K562 (cell line): ENCODE results near the gene UBXN6. TPM values are rescaled to one million over a fixed set of nuclear protein-coding genes. Genes with fewer than 3 reads are reported as not detected.
A peak's percentile ranks its signal among the peaks of the same experiment; 100 is the strongest.

ENCODE experiments used
- MAFF ChIP-seq: IDR thresholded peaks from 2 replicates; pipeline ENCODE4 v1.6.1; 2012; ENCODE audit warnings: low read length, improper control_type of control experiment
- NCOA6 ChIP-seq: fragments of 450-650 bp; IDR thresholded peaks from 2 replicates; pipeline ENCODE4 v1.6.1; 2017; ENCODE audit warnings: mild to moderate bottlenecking
- NFYB ChIP-seq: IDR thresholded peaks from 2 replicates; pipeline ENCODE4 v1.6.1; 2011; ENCODE audit warnings: mild to moderate bottlenecking, moderate library complexity; ENCODE audit not compliant: insufficient read length; ENCODE audit errors: extremely low read depth
- SMAD2 ChIP-seq: fragments of 150-350 bp; IDR thresholded peaks from 2 replicates; pipeline ENCODE4 v1.6.1; 2014; ENCODE audit warnings: low read depth, mild to moderate bottlenecking, low read length
- SNRNP70 ChIP-seq: fragments of 200-400 bp; formaldehyde crosslinking; optimal IDR thresholded peaks from 2 replicates; pipeline ENCODE3; 2017; ENCODE audit warnings: low read depth, low read length
- XRCC4 ChIP-seq: IDR thresholded peaks from one replicate; pipeline ENCODE4 v1.6.1; 2011; ENCODE audit not compliant: insufficient read depth, insufficient read length; ENCODE audit errors: extremely low read depth
- ZNF561 ChIP-seq: fragments of 450-650 bp; formaldehyde crosslinking; conservative IDR thresholded peaks from 2 replicates; pipeline ENCODE4 v1.4.0; 2020; ENCODE audit warnings: mild to moderate bottlenecking, moderate library complexity
- ZSCAN32 ChIP-seq: fragments of 450-650 bp; formaldehyde crosslinking; IDR thresholded peaks from 2 replicates; pipeline ENCODE4 v1.4.0; 2020; ENCODE audit warnings: mild to moderate bottlenecking, moderate library complexity
- polyA plus RNA-seq, 8 experiments: library from polyadenylated mRNA; depleted of rRNA in 4 of 8; stranded (reverse) in 5 of 8; unstranded in 3 of 8; fragments of >200 nt; fragmentation: Nextera tagmentation in 2 of 8; fragmentation: Illumina TruSeq in 1 of 8; extraction: Ambion mirVana in 2 of 8; extraction: Trizol in 1 of 8; gene quantifications; 2 replicates each; pipeline versions ENCODE4 v1.2.1 to v1.2.3, GENCODE V29; 2011 to 2014; ENCODE audit warnings: inconsistent platforms in 1 of 8, missing spikeins in 1 of 8
- total RNA-seq, 7 experiments: library from RNA; depleted of rRNA in 6 of 7; stranded (reverse); fragments of >200 nt in 6 of 7; fragmentation: Illumina TruSeq in 2 of 7; extraction: Trizol in 2 of 7; gene quantifications; 2 replicates each; pipeline versions ENCODE4 v1.2.1 to v1.2.3, GENCODE V29; 2011 to 2021; ENCODE audit warnings: low replicate concordance in 1 of 7
- TF ChIP-seq, protein P1 (sequence below): conservative IDR thresholded peaks from 2 replicates; pipeline ENCODE4 v1.6.1; 2011; ENCODE audit warnings: low read depth, mild to moderate bottlenecking, low read length; ENCODE audit not compliant: control insufficient read depth
- TF ChIP-seq, protein P2 (sequence below): sonication (generic); formaldehyde crosslinking; IDR thresholded peaks from 2 replicates; pipeline ENCODE4 v1.8.0; 2023; ENCODE audit warnings: mild to moderate bottlenecking, missing genetic modification reagents
- TF ChIP-seq, protein P3 (sequence below): fragments of 250-450 bp; sonication (Bioruptor Pico); IDR thresholded peaks from 2 replicates; pipeline ENCODE4 v1.5.0; 2020; ENCODE audit warnings: mild to moderate bottlenecking
- TF ChIP-seq, protein P4 (sequence below): sonication (generic); IDR thresholded peaks from 2 replicates; pipeline ENCODE4 v1.6.1; 2016
- TF ChIP-seq, protein P5 (sequence below): fragments of 450-650 bp; IDR thresholded peaks from 2 replicates; pipeline ENCODE4 v1.6.1; 2016; ENCODE audit warnings: missing biosample characterization, missing genetic modification characterization
- TF ChIP-seq, protein P6 (sequence below): IDR thresholded peaks from 3 replicates; pipeline ENCODE4 v1.6.1; 2011; ENCODE audit warnings: borderline replicate concordance, mild to moderate bottlenecking, moderate library complexity; ENCODE audit not compliant: insufficient read length; ENCODE audit errors: extremely low read depth

Gene UBXN6
- total and polyA plus RNA-seq, 9 of the 15 experiments (the other 6 are each of a cell fraction or from before 2014, with no cell fraction given): 0.48 to 90.2 (median 29.5) TPM

DNA sequence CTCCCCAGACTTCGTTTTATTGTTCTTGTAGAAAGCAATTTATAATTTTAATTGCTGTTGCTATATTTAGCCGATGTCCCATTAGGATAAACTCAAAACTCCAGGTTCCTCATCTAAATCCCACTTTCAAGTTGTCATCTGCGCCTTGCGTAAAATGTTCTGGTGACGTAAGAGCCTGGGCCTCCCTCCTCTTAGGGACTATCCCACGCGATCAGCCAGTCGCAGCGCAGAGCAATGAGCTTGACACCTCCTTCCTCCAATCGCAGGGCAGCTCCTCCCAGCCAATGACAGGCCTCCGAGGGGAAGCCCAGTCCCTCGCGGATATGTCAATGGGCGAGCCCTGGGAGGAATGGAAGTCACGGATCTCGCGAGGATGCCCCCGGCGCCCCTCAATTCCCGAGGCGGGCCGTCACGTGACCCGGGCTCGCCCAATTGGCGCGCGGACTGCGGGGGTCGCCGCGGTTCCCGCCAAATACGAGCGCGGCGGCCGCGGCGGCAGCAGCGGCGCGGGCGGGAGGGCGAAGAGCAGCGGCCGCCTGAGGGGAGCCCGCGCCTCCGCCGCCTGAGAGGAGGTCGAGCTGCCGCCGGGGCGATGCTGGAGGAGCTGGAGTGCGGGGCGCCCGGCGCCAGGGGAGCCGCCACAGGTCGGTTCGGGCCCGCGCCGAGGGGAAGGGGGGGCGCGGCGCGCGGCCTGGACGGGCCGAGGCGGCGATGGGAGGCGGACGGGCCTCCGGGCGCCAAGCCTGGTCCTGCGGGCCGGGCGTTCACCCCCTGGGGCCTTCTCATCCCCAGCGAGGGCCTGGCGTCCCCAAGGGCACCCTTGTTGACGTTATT is 55.2 kb downstream of the UBXN6 start, which contains the start of gene CHAF1A (continued):
- TF ChIP-seq, protein P1, sequence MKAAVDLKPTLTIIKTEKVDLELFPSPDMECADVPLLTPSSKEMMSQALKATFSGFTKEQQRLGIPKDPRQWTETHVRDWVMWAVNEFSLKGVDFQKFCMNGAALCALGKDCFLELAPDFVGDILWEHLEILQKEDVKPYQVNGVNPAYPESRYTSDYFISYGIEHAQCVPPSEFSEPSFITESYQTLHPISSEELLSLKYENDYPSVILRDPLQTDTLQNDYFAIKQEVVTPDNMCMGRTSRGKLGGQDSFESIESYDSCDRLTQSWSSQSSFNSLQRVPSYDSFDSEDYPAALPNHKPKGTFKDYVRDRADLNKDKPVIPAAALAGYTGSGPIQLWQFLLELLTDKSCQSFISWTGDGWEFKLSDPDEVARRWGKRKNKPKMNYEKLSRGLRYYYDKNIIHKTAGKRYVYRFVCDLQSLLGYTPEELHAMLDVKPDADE: peak; percentile 39; the same call in 1 of the 2 replicates
- TF ChIP-seq ZNF561: no peak
- TF ChIP-seq XRCC4: no peak
- TF ChIP-seq, protein P2, sequence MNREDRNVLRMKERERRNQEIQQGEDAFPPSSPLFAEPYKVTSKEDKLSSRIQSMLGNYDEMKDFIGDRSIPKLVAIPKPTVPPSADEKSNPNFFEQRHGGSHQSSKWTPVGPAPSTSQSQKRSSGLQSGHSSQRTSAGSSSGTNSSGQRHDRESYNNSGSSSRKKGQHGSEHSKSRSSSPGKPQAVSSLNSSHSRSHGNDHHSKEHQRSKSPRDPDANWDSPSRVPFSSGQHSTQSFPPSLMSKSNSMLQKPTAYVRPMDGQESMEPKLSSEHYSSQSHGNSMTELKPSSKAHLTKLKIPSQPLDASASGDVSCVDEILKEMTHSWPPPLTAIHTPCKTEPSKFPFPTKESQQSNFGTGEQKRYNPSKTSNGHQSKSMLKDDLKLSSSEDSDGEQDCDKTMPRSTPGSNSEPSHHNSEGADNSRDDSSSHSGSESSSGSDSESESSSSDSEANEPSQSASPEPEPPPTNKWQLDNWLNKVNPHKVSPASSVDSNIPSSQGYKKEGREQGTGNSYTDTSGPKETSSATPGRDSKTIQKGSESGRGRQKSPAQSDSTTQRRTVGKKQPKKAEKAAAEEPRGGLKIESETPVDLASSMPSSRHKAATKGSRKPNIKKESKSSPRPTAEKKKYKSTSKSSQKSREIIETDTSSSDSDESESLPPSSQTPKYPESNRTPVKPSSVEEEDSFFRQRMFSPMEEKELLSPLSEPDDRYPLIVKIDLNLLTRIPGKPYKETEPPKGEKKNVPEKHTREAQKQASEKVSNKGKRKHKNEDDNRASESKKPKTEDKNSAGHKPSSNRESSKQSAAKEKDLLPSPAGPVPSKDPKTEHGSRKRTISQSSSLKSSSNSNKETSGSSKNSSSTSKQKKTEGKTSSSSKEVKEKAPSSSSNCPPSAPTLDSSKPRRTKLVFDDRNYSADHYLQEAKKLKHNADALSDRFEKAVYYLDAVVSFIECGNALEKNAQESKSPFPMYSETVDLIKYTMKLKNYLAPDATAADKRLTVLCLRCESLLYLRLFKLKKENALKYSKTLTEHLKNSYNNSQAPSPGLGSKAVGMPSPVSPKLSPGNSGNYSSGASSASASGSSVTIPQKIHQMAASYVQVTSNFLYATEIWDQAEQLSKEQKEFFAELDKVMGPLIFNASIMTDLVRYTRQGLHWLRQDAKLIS (CRISPR knock-in tag): no peak
- TF ChIP-seq NFYB: peak; percentile 98
- TF ChIP-seq MAFF: peak; percentile 83; the same call in 1 of the 2 replicates
- no peak for TF ChIP-seq ZSCAN32 (CRISPR knock-in tag)
- TF ChIP-seq SNRNP70: no peak
- TF ChIP-seq, protein P3, sequence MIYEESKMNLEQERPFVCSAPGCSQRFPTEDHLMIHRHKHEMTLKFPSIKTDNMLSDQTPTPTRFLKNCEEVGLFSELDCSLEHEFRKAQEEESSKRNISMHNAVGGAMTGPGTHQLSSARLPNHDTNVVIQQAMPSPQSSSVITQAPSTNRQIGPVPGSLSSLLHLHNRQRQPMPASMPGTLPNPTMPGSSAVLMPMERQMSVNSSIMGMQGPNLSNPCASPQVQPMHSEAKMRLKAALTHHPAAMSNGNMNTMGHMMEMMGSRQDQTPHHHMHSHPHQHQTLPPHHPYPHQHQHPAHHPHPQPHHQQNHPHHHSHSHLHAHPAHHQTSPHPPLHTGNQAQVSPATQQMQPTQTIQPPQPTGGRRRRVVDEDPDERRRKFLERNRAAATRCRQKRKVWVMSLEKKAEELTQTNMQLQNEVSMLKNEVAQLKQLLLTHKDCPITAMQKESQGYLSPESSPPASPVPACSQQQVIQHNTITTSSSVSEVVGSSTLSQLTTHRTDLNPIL (CRISPR knock-in tag): no peak
- TF ChIP-seq, protein P4, sequence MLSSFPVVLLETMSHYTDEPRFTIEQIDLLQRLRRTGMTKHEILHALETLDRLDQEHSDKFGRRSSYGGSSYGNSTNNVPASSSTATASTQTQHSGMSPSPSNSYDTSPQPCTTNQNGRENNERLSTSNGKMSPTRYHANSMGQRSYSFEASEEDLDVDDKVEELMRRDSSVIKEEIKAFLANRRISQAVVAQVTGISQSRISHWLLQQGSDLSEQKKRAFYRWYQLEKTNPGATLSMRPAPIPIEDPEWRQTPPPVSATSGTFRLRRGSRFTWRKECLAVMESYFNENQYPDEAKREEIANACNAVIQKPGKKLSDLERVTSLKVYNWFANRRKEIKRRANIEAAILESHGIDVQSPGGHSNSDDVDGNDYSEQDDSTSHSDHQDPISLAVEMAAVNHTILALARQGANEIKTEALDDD: peak; percentile 73; the same call in 1 of the 2 replicates
- no peak for TF ChIP-seq NCOA6
- TF ChIP-seq SMAD2: no peak
- TF ChIP-seq, protein P5, sequence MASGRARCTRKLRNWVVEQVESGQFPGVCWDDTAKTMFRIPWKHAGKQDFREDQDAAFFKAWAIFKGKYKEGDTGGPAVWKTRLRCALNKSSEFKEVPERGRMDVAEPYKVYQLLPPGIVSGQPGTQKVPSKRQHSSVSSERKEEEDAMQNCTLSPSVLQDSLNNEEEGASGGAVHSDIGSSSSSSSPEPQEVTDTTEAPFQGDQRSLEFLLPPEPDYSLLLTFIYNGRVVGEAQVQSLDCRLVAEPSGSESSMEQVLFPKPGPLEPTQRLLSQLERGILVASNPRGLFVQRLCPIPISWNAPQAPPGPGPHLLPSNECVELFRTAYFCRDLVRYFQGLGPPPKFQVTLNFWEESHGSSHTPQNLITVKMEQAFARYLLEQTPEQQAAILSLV (tag): no peak
- TF ChIP-seq, protein P6, sequence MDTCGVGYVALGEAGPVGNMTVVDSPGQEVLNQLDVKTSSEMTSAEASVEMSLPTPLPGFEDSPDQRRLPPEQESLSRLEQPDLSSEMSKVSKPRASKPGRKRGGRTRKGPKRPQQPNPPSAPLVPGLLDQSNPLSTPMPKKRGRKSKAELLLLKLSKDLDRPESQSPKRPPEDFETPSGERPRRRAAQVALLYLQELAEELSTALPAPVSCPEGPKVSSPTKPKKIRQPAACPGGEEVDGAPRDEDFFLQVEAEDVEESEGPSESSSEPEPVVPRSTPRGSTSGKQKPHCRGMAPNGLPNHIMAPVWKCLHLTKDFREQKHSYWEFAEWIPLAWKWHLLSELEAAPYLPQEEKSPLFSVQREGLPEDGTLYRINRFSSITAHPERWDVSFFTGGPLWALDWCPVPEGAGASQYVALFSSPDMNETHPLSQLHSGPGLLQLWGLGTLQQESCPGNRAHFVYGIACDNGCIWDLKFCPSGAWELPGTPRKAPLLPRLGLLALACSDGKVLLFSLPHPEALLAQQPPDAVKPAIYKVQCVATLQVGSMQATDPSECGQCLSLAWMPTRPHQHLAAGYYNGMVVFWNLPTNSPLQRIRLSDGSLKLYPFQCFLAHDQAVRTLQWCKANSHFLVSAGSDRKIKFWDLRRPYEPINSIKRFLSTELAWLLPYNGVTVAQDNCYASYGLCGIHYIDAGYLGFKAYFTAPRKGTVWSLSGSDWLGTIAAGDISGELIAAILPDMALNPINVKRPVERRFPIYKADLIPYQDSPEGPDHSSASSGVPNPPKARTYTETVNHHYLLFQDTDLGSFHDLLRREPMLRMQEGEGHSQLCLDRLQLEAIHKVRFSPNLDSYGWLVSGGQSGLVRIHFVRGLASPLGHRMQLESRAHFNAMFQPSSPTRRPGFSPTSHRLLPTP: no peak
